Breast epithelium (tissue), 4 donors: Measurements from ENCODE around the gene FGF11. TPM values are rescaled to one million over a fixed set of nuclear protein-coding genes. Genes with fewer than 3 reads are reported as not detected.

Source experiments
- DNase-seq, 2 donors: peaks; one replicate each; pipeline ENCODE4 v3.0.0-alpha.2; 2019; ENCODE audit warnings: low spot score in 2 of 2
- H3K27ac ChIP-seq, 2 donors: fragments of 200-600 bp; sonication (generic) in 1 of 2; one replicate each; pipeline ENCODE4 v1.5.1; 2016 to 2019; ENCODE audit warnings: mild to moderate bottlenecking in 1 of 2
- H3K27me3 ChIP-seq, 2 donors: fragments of 200-600 bp; sonication (generic) in 1 of 2; one replicate each; pipeline versions ENCODE4 v1.5.1 to v1.6.0; 2017 to 2019; ENCODE audit warnings: control low read depth in 1 of 2, mild to moderate bottlenecking in 1 of 2
- H3K36me3 ChIP-seq: fragments of 200-600 bp; one replicate; pipeline ENCODE4 v1.5.1; 2019
- H3K4me1 ChIP-seq, 2 donors: fragments of 200-600 bp; sonication (generic); one replicate each; pipeline ENCODE4 v1.5.1; 2016 to 2019; ENCODE audit warnings: control low read depth in 1 of 2
- H3K4me3 ChIP-seq, 3 donors: fragments of 200-600 bp; sonication (generic); 1 replicate in 2 of 3; 2 replicates in 1 of 3; pipeline ENCODE4 v1.5.1; 2016 to 2019; ENCODE audit warnings: mild to moderate bottlenecking in 3 of 3, moderate library complexity in 2 of 3
- H3K9me3 ChIP-seq, 2 donors: fragments of 200-600 bp; sonication (generic) in 1 of 2; one replicate each; pipeline ENCODE4 v1.5.1; 2016 to 2019; ENCODE audit warnings: control low read depth in 1 of 2
- CTCF ChIP-seq, 3 donors: fragments of 450-650 bp; IDR thresholded peaks; one replicate each; pipeline ENCODE4 v1.5.1; 2016 to 2017; ENCODE audit warnings: antibody characterized with exemption in 3 of 3, mild to moderate bottlenecking in 3 of 3, moderate library complexity in 3 of 3
- POLR2A ChIP-seq: fragments of 450-650 bp; IDR thresholded peaks from one replicate; pipeline ENCODE4 v1.6.1; 2016; ENCODE audit warnings: antibody characterized with exemption, mild to moderate bottlenecking, moderate library complexity
- POLR2AphosphoS5 ChIP-seq, 3 donors: sonication (generic); formaldehyde crosslinking; IDR thresholded peaks; one replicate each; pipeline ENCODE4 v1.6.1; 2017; ENCODE audit warnings: antibody characterized with exemption in 3 of 3
- intact Hi-C: fragments of 100-400 bp; cut with DNase I; formaldehyde crosslinking; loops from one replicate; pipeline ENCODE4 v1.15.1; 2023; ENCODE audit warnings: low total_unique reads
- total RNA-seq, 3 donors: library from RNA; depleted of rRNA; stranded (reverse); fragments of >200 nt; gene quantifications; one replicate each; pipeline ENCODE4 v1.1.0, GENCODE V29; 2016

The FGF11 gene
- total RNA-seq, 3 donors from 2014 or later, result 2.1 to 2.9 (median 2.9) TPM

- peak overlapping the region; percentile 89 to 94 for H3K27ac ChIP-seq
These were observed 45.5 kb upstream of the FGF11 start for GRCh38 chr17:7393613-7394451.

GRCh38 chr17:7394452-7395191 is 44.7 kb upstream of the FGF11 start, which contains the start of gene PLSCR3:
TSS of gene PLSCR3 (minus strand) at chr17:7394525. CDS start at chr17:7394110, 415 bp downstream.
- Histone ChIP-seq H3K27ac (peak within 1 kb of the TSS; percentile 89 to 94), H3K4me3 (peak within 1 kb of the TSS; percentile 85 to 90 (median 90)), H3K4me1 (peaks cover 0 to 7% of the 10 kb centered on the region in 2 donors), H3K27me3 (no peaks in the 10 kb centered on the region), H3K9me3 (no peaks in the 10 kb centered on the region), H3K36me3 (no peaks in the 10 kb centered on the region)
- TF ChIP-seq POLR2A, result peak; percentile 27
- TF ChIP-seq CTCF (IDR thresholded peaks at IDR 0.05), result peak; percentile 55 to 64 (median 56)
- TF ChIP-seq POLR2AphosphoS5 (IDR thresholded peaks at IDR 0.05), result peak; percentile 48 to 86 (median 77)
- DNase-seq, result peak; percentile 79 to 80
- intact Hi-C loops, result loop anchor here (5.0 kb wide), 1 partner anchor 772 kb away; no protein-coding TSS in a partner anchor

More at GRCh38 chr17:7393613-7394451, 45.5 kb upstream of the FGF11 start:
- intact Hi-C loops, result no loop called here
- DNase-seq, result no peak
- H3K9me3 ChIP-seq, result no peaks in the 10 kb centered on the region
- TF ChIP-seq POLR2A (no peak), CTCF (IDR thresholded peaks at IDR 0.05) (no peak), POLR2AphosphoS5 (IDR thresholded peaks at IDR 0.05) (no peak)
- H3K4me1 ChIP-seq, result peaks cover 0 to 7% of the 10 kb centered on the region in 2 donors
- H3K4me3 ChIP-seq, result peak overlapping the region; percentile 85 to 90 (median 90)
- no peaks in the 10 kb centered on the region for H3K27me3 ChIP-seq
- H3K36me3 ChIP-seq, result peaks cover 7% of the 10 kb centered on the region

GRCh38 chr17:7396147-7396546 is 43.2 kb upstream of the FGF11 start:
- intact Hi-C loops, result loop anchor here (5.0 kb wide), 1 partner anchor 774 kb away; no protein-coding TSS in a partner anchor
- H3K9me3 ChIP-seq, result no peaks in the 10 kb centered on the region
- no peak overlapping the region for H3K4me3 ChIP-seq
- H3K27me3 ChIP-seq, result no peaks in the 10 kb centered on the region
- H3K27ac ChIP-seq, result no peak overlapping the region
- no peaks in the 10 kb centered on the region for H3K36me3 ChIP-seq
- no peak for TF ChIP-seq POLR2A
- no peak for TF ChIP-seq CTCF (IDR thresholded peaks at IDR 0.05)
- TF ChIP-seq POLR2AphosphoS5 (IDR thresholded peaks at IDR 0.05), result no peak
- H3K4me1 ChIP-seq, result peaks cover 0 to 7% of the 10 kb centered on the region in 2 donors
- DNase-seq, result no peak

- Histone ChIP-seq H3K27me3 (no peaks in the 10 kb centered on the region), H3K27ac (no peak overlapping the region), H3K9me3 (no peaks in the 10 kb centered on the region), H3K36me3 (no peaks in the 10 kb centered on the region), H3K4me1 (peaks cover 0 to 8% of the 10 kb centered on the region in 2 donors), H3K4me3 (no peak overlapping the region)
- TF ChIP-seq POLR2AphosphoS5 (IDR thresholded peaks at IDR 0.05) (no peak), POLR2A (no peak), CTCF (IDR thresholded peaks at IDR 0.05) (no peak)
- no peak for DNase-seq
- intact Hi-C loops, result loop anchor here (5.0 kb wide), 1 partner anchor 776 kb away; no protein-coding TSS in a partner anchor
These were observed 40.7 kb upstream of the FGF11 start for GRCh38 chr17:7398612-7399011.
